Measurements from ENCODE around the gene HERC5. TPM values are rescaled to one million over a fixed set of nuclear protein-coding genes. Genes with fewer than 3 reads are reported as not detected.
"Not testable (repeated sequence)": the region's sequence is repeated elsewhere in the genome, so short reads cannot be mapped to it uniquely, and the experiment has no call there.

HERC5 gene
- total and polyA plus RNA-seq, 7 donors: 1.4 to 7.5 (median 5.0) TPM

DNA sequence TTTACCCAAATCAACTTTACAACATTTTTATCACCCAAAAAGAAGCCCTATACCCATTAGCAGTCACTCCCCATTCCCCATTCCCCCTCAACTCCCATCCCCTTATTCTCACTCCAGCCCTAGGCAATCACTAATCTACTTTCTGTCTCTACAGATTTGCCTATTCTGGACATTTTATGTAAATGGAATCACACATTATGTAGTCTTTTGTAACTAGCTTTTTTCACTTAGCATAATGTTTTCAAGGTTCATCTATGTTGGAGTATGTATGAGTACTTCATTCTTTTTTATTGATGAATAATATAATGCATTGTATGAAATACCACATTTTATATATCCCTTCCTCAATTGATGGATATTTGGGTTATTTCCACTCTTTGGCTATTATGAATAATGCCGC is 36.1 kb upstream of the HERC5 start:
- Histone ChIP-seq H3K4me3 (no peak overlapping the region), H3K36me3 (no peaks in the 10 kb centered on the region), H3K27ac (no peak overlapping the region), H3K9me3 (no peaks in the 10 kb centered on the region), H3K27me3 (no peaks in the 10 kb centered on the region), H3K4me1 (no peaks in the 10 kb centered on the region)
- no peak for DNase-seq
- TF ChIP-seq POLR2A (IDR thresholded peaks at IDR 0.05) (no peak), EP300 (IDR thresholded peaks at IDR 0.05) (no peak), POLR2AphosphoS5 (IDR thresholded peaks at IDR 0.05) (no peak)
- TF ChIP-seq, protein P1, sequence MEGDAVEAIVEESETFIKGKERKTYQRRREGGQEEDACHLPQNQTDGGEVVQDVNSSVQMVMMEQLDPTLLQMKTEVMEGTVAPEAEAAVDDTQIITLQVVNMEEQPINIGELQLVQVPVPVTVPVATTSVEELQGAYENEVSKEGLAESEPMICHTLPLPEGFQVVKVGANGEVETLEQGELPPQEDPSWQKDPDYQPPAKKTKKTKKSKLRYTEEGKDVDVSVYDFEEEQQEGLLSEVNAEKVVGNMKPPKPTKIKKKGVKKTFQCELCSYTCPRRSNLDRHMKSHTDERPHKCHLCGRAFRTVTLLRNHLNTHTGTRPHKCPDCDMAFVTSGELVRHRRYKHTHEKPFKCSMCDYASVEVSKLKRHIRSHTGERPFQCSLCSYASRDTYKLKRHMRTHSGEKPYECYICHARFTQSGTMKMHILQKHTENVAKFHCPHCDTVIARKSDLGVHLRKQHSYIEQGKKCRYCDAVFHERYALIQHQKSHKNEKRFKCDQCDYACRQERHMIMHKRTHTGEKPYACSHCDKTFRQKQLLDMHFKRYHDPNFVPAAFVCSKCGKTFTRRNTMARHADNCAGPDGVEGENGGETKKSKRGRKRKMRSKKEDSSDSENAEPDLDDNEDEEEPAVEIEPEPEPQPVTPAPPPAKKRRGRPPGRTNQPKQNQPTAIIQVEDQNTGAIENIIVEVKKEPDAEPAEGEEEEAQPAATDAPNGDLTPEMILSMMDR (IDR thresholded peaks at IDR 0.05): no peak
- intact Hi-C loops (cut with DNase I): no loop called here
- 97 to 99% methylated on average over 1 of the region's 1 CpG for WGBS, 2 donors

DNA sequence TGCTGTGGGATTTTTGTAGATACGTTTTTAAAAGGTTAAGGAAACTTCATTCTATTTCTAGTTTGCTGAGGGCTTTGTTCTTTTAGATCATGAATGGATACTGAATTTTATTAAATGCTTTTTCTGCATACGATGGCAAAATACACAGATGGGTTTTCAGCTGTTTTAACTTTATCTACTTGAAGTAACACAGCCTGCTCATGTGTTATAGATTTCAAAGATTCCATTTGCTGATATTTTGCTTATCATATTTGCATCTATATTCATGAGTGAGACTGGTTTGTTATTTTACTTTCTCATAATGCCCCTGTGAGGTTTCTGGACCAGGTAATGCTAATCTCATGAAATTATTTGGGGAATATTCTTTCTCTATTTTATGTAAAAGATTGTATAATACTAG is 34.5 kb upstream of the HERC5 start:
- 90% methylated on average over 2 of the region's 2 CpGs for WGBS, 2 donors
- intact Hi-C loops (cut with DNase I): no loop called here
- no peaks in the 10 kb centered on the region for H3K9me3 ChIP-seq

DNA sequence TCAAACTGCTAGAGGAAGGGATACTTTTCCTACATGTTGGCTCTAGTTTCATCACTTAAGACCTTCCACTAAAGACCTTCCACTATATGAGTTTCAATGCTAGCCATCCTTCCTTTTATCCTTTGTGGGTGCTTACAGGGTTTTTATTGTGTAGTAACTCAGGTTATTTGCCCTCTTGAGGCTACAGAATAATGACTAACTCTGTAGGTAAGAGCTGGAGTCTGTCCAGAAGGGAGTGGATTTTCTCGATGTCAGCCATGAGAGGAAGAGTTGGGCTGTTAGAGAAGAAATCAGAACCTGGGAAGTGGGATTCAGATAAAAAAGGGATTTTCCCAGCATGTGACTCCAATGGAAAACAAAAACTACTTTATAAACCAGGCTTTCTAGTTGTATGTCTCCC is 27.5 kb upstream of the HERC5 start:
- intact Hi-C loops (cut with DNase I): no loop called here
- Histone ChIP-seq H3K36me3 (peaks cover 0 to 18% (median 0%) of the 10 kb centered on the region in 4 donors), H3K27me3 (no peaks in the 10 kb centered on the region), H3K27ac (no peak overlapping the region), H3K4me3 (no peak overlapping the region), H3K4me1 (no peaks in the 10 kb centered on the region), H3K9me3 (no peaks in the 10 kb centered on the region)
- TF ChIP-seq EP300 (IDR thresholded peaks at IDR 0.05) (no peak), POLR2AphosphoS5 (IDR thresholded peaks at IDR 0.05) (no peak), POLR2A (IDR thresholded peaks at IDR 0.05) (no peak)
- TF ChIP-seq, protein P1 (IDR thresholded peaks at IDR 0.05): no peak
- 36 to 68% methylated on average over 1 of the region's 1 CpG for WGBS, 2 donors
- no peak for DNase-seq

More for the DNA sequence above, 34.5 kb upstream of the HERC5 start:
- H3K27ac ChIP-seq: no peak overlapping the region
- DNase-seq: no peak
- H3K4me3 ChIP-seq: no peak overlapping the region
- TF ChIP-seq POLR2AphosphoS5 (IDR thresholded peaks at IDR 0.05): no peak
- TF ChIP-seq, protein P1 (IDR thresholded peaks at IDR 0.05): no peak
- no peak for TF ChIP-seq EP300 (IDR thresholded peaks at IDR 0.05)
- TF ChIP-seq POLR2A (IDR thresholded peaks at IDR 0.05): no peak
- H3K36me3 ChIP-seq: no peaks in the 10 kb centered on the region
- H3K27me3 ChIP-seq: no peaks in the 10 kb centered on the region
- H3K4me1 ChIP-seq: no peaks in the 10 kb centered on the region

DNA sequence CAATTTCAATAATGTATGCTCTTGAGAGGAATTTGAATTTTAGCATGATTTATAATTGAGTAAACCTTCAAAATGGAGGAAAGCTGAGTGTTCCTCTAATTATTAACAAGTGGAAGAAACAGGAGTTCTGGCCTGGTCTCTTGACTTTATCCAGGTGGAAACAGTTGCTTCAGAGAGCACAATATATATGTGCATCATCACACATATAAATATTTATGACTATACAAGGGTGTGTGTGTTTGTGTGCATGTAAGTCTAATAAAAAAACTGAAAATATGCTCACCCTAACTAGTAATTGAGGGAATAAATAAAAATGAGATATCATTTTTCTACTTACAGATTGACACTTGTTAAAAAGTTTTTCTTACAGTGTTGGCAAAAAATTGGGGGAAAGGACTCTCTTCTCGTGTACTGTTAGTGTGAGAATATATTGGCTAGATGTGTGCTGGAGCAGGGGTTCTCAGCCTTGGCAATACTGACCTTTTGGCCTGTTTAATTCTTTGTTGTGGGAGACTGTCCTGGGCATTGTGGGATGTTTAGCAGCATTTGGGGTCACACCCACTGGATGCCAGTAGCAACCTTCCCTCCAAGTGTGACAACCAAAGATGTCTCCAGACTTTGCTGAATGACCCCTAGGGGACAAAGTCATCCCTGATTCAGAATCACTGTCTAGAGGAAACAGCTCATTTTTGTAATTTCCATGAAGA is 20.8 kb upstream of the HERC5 start:
- H3K4me3 ChIP-seq: no peak overlapping the region
- WGBS, 2 donors: 90 to 94% methylated on average over 1 of the region's 1 CpG
- no peaks in the 10 kb centered on the region for H3K9me3 ChIP-seq
- H3K27me3 ChIP-seq: no peaks in the 10 kb centered on the region
- intact Hi-C loops (cut with DNase I): no loop called here
- no peaks in the 10 kb centered on the region for H3K4me1 ChIP-seq
- peaks cover 0 to 32% (median 0%) of the 10 kb centered on the region in 4 donors for H3K36me3 ChIP-seq
- H3K27ac ChIP-seq: no peak overlapping the region
- TF ChIP-seq POLR2A (IDR thresholded peaks at IDR 0.05) (no peak), EP300 (IDR thresholded peaks at IDR 0.05) (no peak), POLR2AphosphoS5 (IDR thresholded peaks at IDR 0.05) (no peak)
- TF ChIP-seq, protein P1 (IDR thresholded peaks at IDR 0.05): no peak
- DNase-seq: no peak

DNA sequence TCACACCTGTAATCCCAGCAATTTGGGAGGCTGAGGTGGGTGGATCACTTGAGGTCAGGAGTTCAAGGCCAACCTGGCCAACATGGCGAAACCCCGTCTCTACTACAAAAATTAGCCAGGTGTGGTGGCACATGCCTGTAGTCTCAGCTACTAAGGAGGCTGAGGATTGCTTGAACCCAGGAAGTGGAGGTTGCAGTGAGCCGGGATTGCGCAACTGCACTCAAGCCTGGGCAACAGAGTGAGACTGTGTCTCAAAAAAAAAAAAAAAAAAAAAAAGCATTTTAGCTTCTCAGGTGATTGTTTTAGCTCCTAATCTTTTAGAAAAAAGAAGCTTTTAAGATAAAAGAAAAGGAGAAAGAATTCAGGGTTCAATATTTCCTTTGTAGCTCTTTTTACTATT is 19.0 kb upstream of the HERC5 start:
- H3K9me3 ChIP-seq; H3K27me3 ChIP-seq; H3K27ac ChIP-seq; DNase-seq; H3K4me1 ChIP-seq; H3K4me3 ChIP-seq; intact Hi-C loops (cut with DNase I): not testable (repeated sequence)
- H3K36me3 ChIP-seq: peaks cover 0 to 25% (median 0%) of the 10 kb centered on the region in 4 donors
- 96 to 97% methylated on average over 4 of the region's 4 CpGs for WGBS, 2 donors

All from sigmoid colon (tissue), 7 donors.